ENCODE data around the gene FBXL19. TPM values are rescaled to one million over a fixed set of nuclear protein-coding genes. Genes with fewer than 3 reads are reported as not detected.

FBXL19 gene
- total and polyA plus RNA-seq, 2 of the 13 experiments (the other 11 are each of a cell fraction or from before 2014, with no cell fraction given), result 6.0 to 13.7 TPM

- TF ChIP-seq WIZ (CRISPR knock-in tag; IDR thresholded peaks at IDR 0.05) (peak; percentile 72; the same call in 1 of the 2 replicates), E2F1 (CRISPR knock-in tag; IDR thresholded peaks at IDR 0.05) (0 out of 2 replicates have a peak, but pooled peaks have one; percentile 14), ZNF747 (CRISPR knock-in tag; IDR thresholded peaks at IDR 0.05; ENCODE audit: borderline replicate concordance) (peak; percentile 80), GTF3A (CRISPR knock-in tag; conservative IDR thresholded peaks at IDR 0.05) (peak; percentile 95), ATAD3A (CRISPR knock-in tag; IDR thresholded peaks at IDR 0.05) (no peak), HOXA9 (CRISPR knock-in tag; IDR thresholded peaks at IDR 0.05; ENCODE audit: borderline replicate concordance) (peak; percentile 72; the same call in 1 of the 2 replicates), ZNF639 (CRISPR knock-in tag; conservative IDR thresholded peaks at IDR 0.05) (0 out of 2 replicates have a peak, but pooled peaks have one; percentile 55), KLF11 (CRISPR knock-in tag; IDR thresholded peaks at IDR 0.05) (0 out of 2 replicates have a peak, but pooled peaks have one; percentile 27), HOXA5 (CRISPR knock-in tag; IDR thresholded peaks at IDR 0.05) (peak; percentile 37; the same call in 1 of the 2 replicates), GMEB2 (CRISPR knock-in tag; IDR thresholded peaks at IDR 0.05; ENCODE audit: low read depth) (no peak), EHMT2 (IDR thresholded peaks at IDR 0.05; ENCODE audit: borderline replicate concordance, low read depth, low read length) (no peak), ARNT (IDR thresholded peaks at IDR 0.05) (no peak), PAX8 (CRISPR knock-in tag; IDR thresholded peaks at IDR 0.05; ENCODE audit: borderline replicate concordance) (peak; percentile 81; the same call in 1 of the 2 replicates), ZSCAN22 (CRISPR knock-in tag; IDR thresholded peaks at IDR 0.05) (peak; percentile 18; the same call in 1 of the 2 replicates), ZNF331 (CRISPR knock-in tag; IDR thresholded peaks at IDR 0.05) (peak; percentile 53; the same call in 1 of the 2 replicates), TFE3 (CRISPR knock-in tag; IDR thresholded peaks at IDR 0.05) (0 out of 2 replicates have a peak, but pooled peaks have one; percentile 15), TBX3 (IDR thresholded peaks at IDR 0.05; ENCODE audit: borderline replicate concordance) (no peak), NFRKB (IDR thresholded peaks at IDR 0.05) (no peak), ZNF557 (CRISPR knock-in tag; IDR thresholded peaks at IDR 0.05) (no peak), DDIT3 (CRISPR knock-in tag; IDR thresholded peaks at IDR 0.05) (no peak), ZNF296 (CRISPR knock-in tag; conservative IDR thresholded peaks at IDR 0.05) (peak; percentile 83; the same call in 1 of the 2 replicates), ZNF224 (CRISPR knock-in tag; IDR thresholded peaks at IDR 0.05) (peak; percentile 94; the same call in 1 of the 2 replicates), SRSF1 (optimal IDR thresholded peaks at IDR 0.05; ENCODE audit: low read depth, low read length) (peak; percentile 85), HNF4G (IDR thresholded peaks at IDR 0.05; ENCODE audit: borderline replicate concordance, low read depth, low read length) (no peak), HNF4G (CRISPR knock-in tag; IDR thresholded peaks at IDR 0.05; ENCODE audit: borderline replicate concordance, low read depth) (no peak), KMT2B (CRISPR knock-in tag; IDR thresholded peaks at IDR 0.05) (0 out of 2 replicates have a peak, but pooled peaks have one; percentile 6)
Measured at GRCh38 chr16:30985401-30986128, 62.2 kb downstream of the FBXL19 start (continued).

Measured in HepG2 (cell line).